HepG2 (cell line): ENCODE measurements around the gene TMEM231.

Experiments
- ASH2L ChIP-seq: fragments of 300-600, 200-600 bp; sonication (generic); IDR thresholded peaks from 2 replicates; pipeline ENCODE4 v1.7.0; 2017; ENCODE audit warnings: low read depth, mild to moderate bottlenecking, moderate library complexity, mixed read lengths, low read length; ENCODE audit not compliant: insufficient read length
- CTCF ChIP-seq: sonication (generic); formaldehyde crosslinking; IDR thresholded peaks from 2 replicates; pipeline ENCODE4 v1.5.0; 2020; ENCODE audit warnings: mild to moderate bottlenecking, missing genetic modification reagents, moderate library complexity
- DPF2 ChIP-seq: sonication (generic); formaldehyde crosslinking; IDR thresholded peaks from 2 replicates; pipeline ENCODE4 v1.4.0; 2020; ENCODE audit warnings: mild to moderate bottlenecking, low read depth, missing genetic modification reagents, borderline replicate concordance
- EP300 ChIP-seq, 3 experiments: sonication (generic) in 1 of 3; formaldehyde crosslinking in 1 of 3; IDR thresholded peaks; 2 replicates each; pipeline versions ENCODE4 v1.5.1 to v1.6.1; 2011 to 2020; ENCODE audit warnings: low read depth in 2 of 3, low read length in 2 of 3, borderline replicate concordance in 1 of 3, improper control_type of control experiment in 1 of 3, mild to moderate bottlenecking in 1 of 3, missing genetic modification reagents in 1 of 3, moderate library complexity in 1 of 3
- LBX2 ChIP-seq: sonication (generic); formaldehyde crosslinking; IDR thresholded peaks from 2 replicates; pipeline ENCODE4 v1.5.0; 2020; ENCODE audit warnings: missing genetic modification reagents, mild to moderate bottlenecking, borderline replicate concordance
- NR2F2 ChIP-seq: IDR thresholded peaks from 2 replicates; pipeline ENCODE4 v1.6.1; 2012; ENCODE audit warnings: low read depth, inconsistent platforms, borderline replicate concordance
- POLR2A ChIP-seq, 2 experiments: IDR thresholded peaks; 2 replicates each; pipeline ENCODE4 v1.6.1; 2011; ENCODE audit warnings: low read depth in 2 of 2, low read length in 2 of 2, mild to moderate bottlenecking in 1 of 2, moderate library complexity in 1 of 2; ENCODE audit not compliant: insufficient read depth in 1 of 2
- RAD21 ChIP-seq: fragments of 450-650 bp; formaldehyde crosslinking; IDR thresholded peaks from 2 replicates; pipeline ENCODE4 v1.5.0; 2020; ENCODE audit warnings: mild to moderate bottlenecking
- SCMH1 ChIP-seq: sonication (generic); formaldehyde crosslinking; IDR thresholded peaks from 2 replicates; pipeline ENCODE4 v1.9.0; 2021; ENCODE audit warnings: missing genetic modification reagents, mild to moderate bottlenecking, borderline replicate concordance
- THRA ChIP-seq: sonication (generic); formaldehyde crosslinking; IDR thresholded peaks from 2 replicates; pipeline ENCODE4 v1.4.0; 2020; ENCODE audit warnings: missing genetic modification reagents, borderline replicate concordance
- THYN1 ChIP-seq: sonication (generic); formaldehyde crosslinking; IDR thresholded peaks from 2 replicates; pipeline ENCODE4 v1.8.1; 2023; ENCODE audit warnings: low read depth, mild to moderate bottlenecking, moderate library complexity, missing genetic modification reagents, borderline replicate concordance
- YEATS2 ChIP-seq: sonication (generic); formaldehyde crosslinking; IDR thresholded peaks from 2 replicates; pipeline ENCODE4 v1.4.0; 2020; ENCODE audit warnings: missing genetic modification reagents, borderline replicate concordance
- ZSCAN20 ChIP-seq: sonication (generic); formaldehyde crosslinking; IDR thresholded peaks from 2 replicates; pipeline ENCODE4 v1.4.0; 2020; ENCODE audit warnings: missing genetic modification reagents, mild to moderate bottlenecking, borderline replicate concordance
- TF ChIP-seq, protein P1 (sequence below): sonication (generic); formaldehyde crosslinking; IDR thresholded peaks from 2 replicates; pipeline ENCODE4 v1.4.0; 2020; ENCODE audit warnings: missing genetic modification reagents

DNA sequence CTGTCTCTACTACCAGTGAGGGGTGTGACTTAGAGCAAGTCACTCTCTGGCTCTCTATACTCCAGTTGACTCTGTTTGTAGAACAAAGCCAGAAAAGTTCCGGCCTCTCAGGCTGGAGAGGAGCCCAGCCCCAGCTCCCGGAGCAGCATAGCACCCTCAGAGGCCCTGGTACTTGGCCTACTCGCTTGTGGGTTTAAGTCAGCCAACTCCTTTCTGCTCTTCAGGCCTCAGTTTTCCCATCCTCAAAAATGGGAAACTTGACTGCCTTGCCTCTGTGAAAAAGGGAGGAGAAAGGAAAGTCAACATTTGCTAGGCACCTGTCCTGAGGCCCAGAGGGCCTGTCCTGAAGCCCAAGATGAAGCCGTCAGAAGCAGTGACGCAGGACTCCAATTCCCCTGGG lies 61.9 kb downstream of the TMEM231 start:
- TF ChIP-seq RAD21 (CRISPR knock-in tag) (no peak), CTCF (CRISPR knock-in tag) (no peak), ASH2L (no peak), SCMH1 (CRISPR knock-in tag) (no peak), EP300 (IDR thresholded peaks at IDR 0.05; ENCODE audit: low read depth in 2 of 2, low read length in 2 of 2) (no peak), EP300 (CRISPR knock-in tag; IDR thresholded peaks at IDR 0.05; ENCODE audit: borderline replicate concordance) (no peak), NR2F2 (no peak), THRA (no peak), DPF2 (no peak), ZSCAN20 (CRISPR knock-in tag) (no peak), LBX2 (CRISPR knock-in tag) (no peak), YEATS2 (no peak), THYN1 (CRISPR knock-in tag) (no peak), POLR2A (IDR thresholded peaks at IDR 0.05; ENCODE audit: insufficient read depth in 1 of 2, low read depth in 2 of 2, low read length in 2 of 2) (no peak)
- TF ChIP-seq, protein P1, sequence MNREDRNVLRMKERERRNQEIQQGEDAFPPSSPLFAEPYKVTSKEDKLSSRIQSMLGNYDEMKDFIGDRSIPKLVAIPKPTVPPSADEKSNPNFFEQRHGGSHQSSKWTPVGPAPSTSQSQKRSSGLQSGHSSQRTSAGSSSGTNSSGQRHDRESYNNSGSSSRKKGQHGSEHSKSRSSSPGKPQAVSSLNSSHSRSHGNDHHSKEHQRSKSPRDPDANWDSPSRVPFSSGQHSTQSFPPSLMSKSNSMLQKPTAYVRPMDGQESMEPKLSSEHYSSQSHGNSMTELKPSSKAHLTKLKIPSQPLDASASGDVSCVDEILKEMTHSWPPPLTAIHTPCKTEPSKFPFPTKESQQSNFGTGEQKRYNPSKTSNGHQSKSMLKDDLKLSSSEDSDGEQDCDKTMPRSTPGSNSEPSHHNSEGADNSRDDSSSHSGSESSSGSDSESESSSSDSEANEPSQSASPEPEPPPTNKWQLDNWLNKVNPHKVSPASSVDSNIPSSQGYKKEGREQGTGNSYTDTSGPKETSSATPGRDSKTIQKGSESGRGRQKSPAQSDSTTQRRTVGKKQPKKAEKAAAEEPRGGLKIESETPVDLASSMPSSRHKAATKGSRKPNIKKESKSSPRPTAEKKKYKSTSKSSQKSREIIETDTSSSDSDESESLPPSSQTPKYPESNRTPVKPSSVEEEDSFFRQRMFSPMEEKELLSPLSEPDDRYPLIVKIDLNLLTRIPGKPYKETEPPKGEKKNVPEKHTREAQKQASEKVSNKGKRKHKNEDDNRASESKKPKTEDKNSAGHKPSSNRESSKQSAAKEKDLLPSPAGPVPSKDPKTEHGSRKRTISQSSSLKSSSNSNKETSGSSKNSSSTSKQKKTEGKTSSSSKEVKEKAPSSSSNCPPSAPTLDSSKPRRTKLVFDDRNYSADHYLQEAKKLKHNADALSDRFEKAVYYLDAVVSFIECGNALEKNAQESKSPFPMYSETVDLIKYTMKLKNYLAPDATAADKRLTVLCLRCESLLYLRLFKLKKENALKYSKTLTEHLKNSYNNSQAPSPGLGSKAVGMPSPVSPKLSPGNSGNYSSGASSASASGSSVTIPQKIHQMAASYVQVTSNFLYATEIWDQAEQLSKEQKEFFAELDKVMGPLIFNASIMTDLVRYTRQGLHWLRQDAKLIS (CRISPR knock-in tag): no peak
